ENCODE results near the gene HMX1.

The HMX1 gene

GRCh38 chr4:8871417-8872401 lies at the start of gene HMX1:
Gene HMX1, minus strand, starts transcription at chr4:8871839. Its CDS starts 225 bp downstream, at chr4:8871614.
- no peak for DNase-seq (ENCODE audit: low spot score)

GRCh38 chr4:8920969-8921368 lies 49.3 kb upstream of the HMX1 start:
- DNase-seq (ENCODE audit: low spot score) = no peak

GRCh38 chr4:8920289-8920965 lies 48.8 kb upstream of the HMX1 start:
- DNase-seq (ENCODE audit: low spot score) = no peak

- DNase-seq (ENCODE audit: low spot score) = no peak
Observed at GRCh38 chr4:8919651-8920288, 48.1 kb upstream of the HMX1 start.

- peak; percentile 74 for DNase-seq (ENCODE audit: low spot score)
Observed at GRCh38 chr4:8917868-8918783, 46.5 kb upstream of the HMX1 start.

GRCh38 chr4:8917321-8917811 lies 45.7 kb upstream of the HMX1 start:
- no peak for DNase-seq (ENCODE audit: low spot score)

GRCh38 chr4:8916906-8917305 lies 45.3 kb upstream of the HMX1 start:
- DNase-seq (ENCODE audit: low spot score) = no peak

GRCh38 chr4:8916351-8916885 lies 44.8 kb upstream of the HMX1 start:
- DNase-seq (ENCODE audit: low spot score) = no peak

GRCh38 chr4:8915201-8916200 lies 43.9 kb upstream of the HMX1 start:
- no peak for DNase-seq (ENCODE audit: low spot score)

- DNase-seq (ENCODE audit: low spot score) = no peak
Observed at GRCh38 chr4:8914461-8915171, 43.0 kb upstream of the HMX1 start.

- no peak for DNase-seq (ENCODE audit: low spot score)
Observed at GRCh38 chr4:8913858-8914460, 42.3 kb upstream of the HMX1 start.

GRCh38 chr4:8913121-8913857 lies 41.6 kb upstream of the HMX1 start:
- DNase-seq (ENCODE audit: low spot score) = no peak

- DNase-seq (ENCODE audit: low spot score) = no peak
Observed at GRCh38 chr4:8912506-8912905, 40.9 kb upstream of the HMX1 start.

GRCh38 chr4:8912089-8912455 lies 40.4 kb upstream of the HMX1 start:
- DNase-seq (ENCODE audit: low spot score) = no peak

GRCh38 chr4:8911316-8912088 lies 39.9 kb upstream of the HMX1 start:
- no peak for DNase-seq (ENCODE audit: low spot score)

- no peak for DNase-seq (ENCODE audit: low spot score)
Observed at GRCh38 chr4:8910822-8911315, 39.2 kb upstream of the HMX1 start.

Data from activated CD4-positive, alpha-beta T cell treated with anti-CD3 and anti-CD28 coated beads, Interleukin-2, Interleukin-4, amounts not matched to agents 100 ng/mL and 50 ng/mL, durations not matched to agents 16 hours and 8 hours (primary cell).